Measurements from ENCODE around the gene FRYL.

Gene FRYL

GRCh38 chr4:48680848-48681568 is 99.1 kb downstream of the FRYL start:
- TF ChIP-seq CTCF (IDR thresholded peaks at IDR 0.05; ENCODE audit: low read depth, low read length) = no peak
- DNase-seq (ENCODE audit: extremely low read depth, low read depth) = no peak

- no peak for DNase-seq (ENCODE audit: extremely low read depth, low read depth)
- no peak for TF ChIP-seq CTCF (IDR thresholded peaks at IDR 0.05; ENCODE audit: low read depth, low read length)
Observed at GRCh38 chr4:48673537-48673936, 106.5 kb downstream of the FRYL start.

GRCh38 chr4:48670587-48670986 is 109.5 kb downstream of the FRYL start:
- TF ChIP-seq CTCF (IDR thresholded peaks at IDR 0.05; ENCODE audit: low read depth, low read length) = no peak
- no peak for DNase-seq (ENCODE audit: extremely low read depth, low read depth)

GRCh38 chr4:48669086-48669485 is 111.0 kb downstream of the FRYL start:
- no peak for DNase-seq (ENCODE audit: extremely low read depth, low read depth)
- no peak for TF ChIP-seq CTCF (IDR thresholded peaks at IDR 0.05; ENCODE audit: low read depth, low read length)

GRCh38 chr4:48668254-48669017 is 111.6 kb downstream of the FRYL start:
- no peak for DNase-seq (ENCODE audit: extremely low read depth, low read depth)

GRCh38 chr4:48667148-48667547 is 112.9 kb downstream of the FRYL start:
- no peak for TF ChIP-seq CTCF (IDR thresholded peaks at IDR 0.05; ENCODE audit: low read depth, low read length)
- no peak for DNase-seq (ENCODE audit: extremely low read depth, low read depth)

More at GRCh38 chr4:48668254-48669017, 111.6 kb downstream of the FRYL start:
- no peak for TF ChIP-seq CTCF (IDR thresholded peaks at IDR 0.05; ENCODE audit: low read depth, low read length)

- TF ChIP-seq CTCF (IDR thresholded peaks at IDR 0.05; ENCODE audit: low read depth, low read length) = no peak
Observed at GRCh38 chr4:48665555-48666186, 114.4 kb downstream of the FRYL start.

More at GRCh38 chr4:48665555-48666186, 114.4 kb downstream of the FRYL start:
- no peak for DNase-seq (ENCODE audit: extremely low read depth, low read depth)

All from AG09319 (cell line).